Endothelial cell of umbilical vein (primary cell): ENCODE data around the gene ENG. TPM values are rescaled to one million over a fixed set of nuclear protein-coding genes. Genes with fewer than 3 reads are reported as not detected.

Source experiments
- BruUV-seq: library from RNA; stranded (reverse); fragments of 400-500 nt; replicated peaks from 2 replicates; lab custom pipeline; 2021; lab: Mats Ljungman, UMichigan
- CTCF ChIA-PET: fragments of 300-600, 350-600 bp; sonication (Branson Sonifier 250); formaldehyde crosslinking; loops from one replicate; lab custom pipeline; 2021; ENCODE audit warnings: antibody characterized with exemption, inconsistent platforms; lab: Charles Lee
- POLR2A ChIA-PET: fragments of 300-600, 350-600 bp; sonication (Branson Sonifier 250); formaldehyde crosslinking; loops from one replicate; lab custom pipeline; 2021; ENCODE audit warnings: antibody characterized with exemption, inconsistent platforms; lab: Charles Lee
- DNase-seq: peaks from one replicate; pipeline ENCODE4 v3.0.0-alpha.2; 2011; ENCODE audit warnings: low read depth, low spot score
- FAIRE-seq: peaks from 2 replicates; lab custom pipeline; 2011; peaks lifted over from hg19 to GRCh38; lab: Jason Lieb, UNC
- H2AFZ ChIP-seq: 2 replicates; pipeline ENCODE4 v1.6.0; 2012; ENCODE audit warnings: low read depth, low read length, control low read depth, inconsistent platforms
- H3K27ac ChIP-seq: 2 replicates; pipeline ENCODE4 v1.5.1; 2011; ENCODE audit warnings: low read depth, mild to moderate bottlenecking, control low read depth, low read length, moderate library complexity; ENCODE audit not compliant: insufficient read depth
- H3K27me3 ChIP-seq, 2 experiments: 2 replicates each; pipeline versions ENCODE4 v1.6.0 to v1.6.1; 2011; ENCODE audit warnings: low read length in 2 of 2, mixed read lengths in 1 of 2; ENCODE audit not compliant: control insufficient read depth in 2 of 2, insufficient read depth in 2 of 2
- H3K36me3 ChIP-seq, 2 experiments: 2 replicates in 1 of 2; 3 replicates in 1 of 2; pipeline ENCODE4 v1.5.1; 2011; ENCODE audit warnings: low read length in 2 of 2, mild to moderate bottlenecking in 1 of 2, moderate library complexity in 1 of 2; ENCODE audit not compliant: control insufficient read depth in 2 of 2, insufficient read depth in 2 of 2; ENCODE audit errors: extremely low read depth in 1 of 2
- H3K4me1 ChIP-seq: 3 replicates; pipeline ENCODE4 v1.5.1; 2011; ENCODE audit warnings: mild to moderate bottlenecking, low read length; ENCODE audit not compliant: control insufficient read depth, insufficient read depth; ENCODE audit errors: extremely low read depth
- H3K4me2 ChIP-seq: 2 replicates; pipeline ENCODE4 v1.6.1; 2011; ENCODE audit warnings: low read length, control low read depth, mixed read lengths; ENCODE audit not compliant: insufficient read depth
- H3K4me3 ChIP-seq, 3 experiments: fragments of 200-600 bp in 1 of 3; sonication (generic), shearing (Covaris generic) in 1 of 3; replicated peaks in 1 of 3; 2 replicates each; pipeline ENCODE4 v1.5.1; 2011 to 2016; ENCODE audit warnings: control low read depth in 3 of 3, low read length in 3 of 3, mild to moderate bottlenecking in 2 of 3, inconsistent platforms in 1 of 3, low read depth in 1 of 3, moderate library complexity in 1 of 3; ENCODE audit not compliant: insufficient read depth in 1 of 3
- H3K79me2 ChIP-seq: 2 replicates; pipeline ENCODE4 v1.6.0; 2012; ENCODE audit warnings: low read length, inconsistent platforms; ENCODE audit not compliant: control insufficient read depth, insufficient read depth
- H3K9ac ChIP-seq: replicated peaks from 2 replicates; pipeline ENCODE3; 2011; ENCODE audit warnings: low read length, control low read depth; ENCODE audit not compliant: insufficient read depth; ENCODE audit errors: extremely low read depth
- H3K9me1 ChIP-seq: replicated peaks from 3 replicates; pipeline ENCODE4 v1.6.0; 2011; ENCODE audit warnings: mild to moderate bottlenecking, low read length; ENCODE audit not compliant: control insufficient read depth, insufficient read depth; ENCODE audit errors: extremely low read depth
- H3K9me3 ChIP-seq: replicated peaks from 2 replicates; pipeline ENCODE4 v1.5.1; 2012; ENCODE audit warnings: low read length, inconsistent platforms; ENCODE audit not compliant: control insufficient read depth, insufficient read depth
- H4K20me1 ChIP-seq: replicated peaks from 2 replicates; pipeline ENCODE3; 2011; ENCODE audit warnings: mild to moderate bottlenecking, low read length; ENCODE audit not compliant: control insufficient read depth, insufficient read depth; ENCODE audit errors: extremely low read depth
- CTCF ChIP-seq, 2 donors: IDR thresholded peaks; 1 replicate in 1 of 2; 2 replicates in 1 of 2; pipeline ENCODE4 v1.5.1; 2011; ENCODE audit warnings: low read length in 2 of 2, mild to moderate bottlenecking in 2 of 2, moderate library complexity in 2 of 2, control low read depth in 1 of 2, inconsistent platforms in 1 of 2, low read depth in 1 of 2; ENCODE audit not compliant: insufficient read depth in 1 of 2; ENCODE audit errors: extremely low read depth in 1 of 2
- EZH2 ChIP-seq: IDR thresholded peaks from 2 replicates; pipeline ENCODE4 v1.6.1; 2012; ENCODE audit warnings: borderline replicate concordance, low read depth, mild to moderate bottlenecking, moderate library complexity, low read length, inconsistent platforms; ENCODE audit not compliant: severe bottlenecking
- FOS ChIP-seq: IDR thresholded peaks from 2 replicates; pipeline ENCODE4 v1.6.1; 2011; ENCODE audit warnings: mild to moderate bottlenecking, low read length, moderate library complexity, borderline replicate concordance; ENCODE audit not compliant: insufficient read depth
- GATA2 ChIP-seq: IDR thresholded peaks from 2 replicates; pipeline ENCODE4 v1.7.0; 2011; ENCODE audit warnings: low read depth, mild to moderate bottlenecking, moderate library complexity, mixed read lengths, low read length; ENCODE audit not compliant: insufficient read length, insufficient read depth
- JUN ChIP-seq: IDR thresholded peaks from 2 replicates; pipeline ENCODE4 v1.6.1; 2011; ENCODE audit warnings: borderline replicate concordance, low read depth; ENCODE audit not compliant: insufficient read length, insufficient read depth
- MAX ChIP-seq: IDR thresholded peaks from 2 replicates; pipeline ENCODE4 v1.6.1; 2011; ENCODE audit not compliant: insufficient read depth, insufficient read length
- MYC ChIP-seq: IDR thresholded peaks from one replicate; pipeline ENCODE4 v1.6.1; 2011; ENCODE audit warnings: mild to moderate bottlenecking, low read depth, low read length
- POLR2A ChIP-seq: IDR thresholded peaks from 2 replicates; pipeline ENCODE4 v1.6.1; 2012; ENCODE audit warnings: low read depth, mild to moderate bottlenecking, control low read depth, low read length
- POLR2AphosphoS5 ChIP-seq: IDR thresholded peaks from 2 replicates; pipeline ENCODE4 v1.6.1; 2012; ENCODE audit warnings: low read depth, mild to moderate bottlenecking, control low read depth, low read length, moderate library complexity; ENCODE audit not compliant: insufficient read depth
- dilution Hi-C: fragments of 300-500 bp; cut with MboI; formaldehyde crosslinking; loops from one replicate; pipeline ENCODE4 v1.15.0; 2019; ENCODE audit warnings: low sequenced_read_pairs; ENCODE audit not compliant: extremely low pct_ligation_motif_present
- intact Hi-C: fragments of 100-400 bp; cut with micrococcal nuclease; formaldehyde crosslinking; loops from one replicate; pipeline ENCODE4 v1.10.0; 2022
- polyA plus RNA-seq, 4 experiments: library from polyadenylated mRNA; depleted of rRNA in 3 of 4; stranded (reverse) in 3 of 4; unstranded in 1 of 4; fragments of >200 nt; gene quantifications; 2 replicates each; pipeline versions ENCODE4 v1.2.1 to v1.2.3, GENCODE V29; 2011 to 2012; ENCODE audit warnings: missing spikeins in 1 of 4
- total RNA-seq: library from RNA; stranded (reverse); gene quantifications from 2 replicates; pipeline ENCODE4 v1.2.3, GENCODE V29; 2021

The ENG gene
- total and polyA plus RNA-seq, 2 donors (not counting 3 experiments of a cell fraction or from before 2014, with no cell fraction given): 338 to 728 TPM

GRCh38 chr9:127860260-127860659 is 5.8 kb upstream of the ENG start:
- H3K36me3 ChIP-seq: no peaks in the 10 kb centered on the region
- no peak overlapping the region for H3K4me2 ChIP-seq
- ChIA-PET CTCF (interaction anchor here (2.7 kb wide), 1 partner anchor 9 kb away, joined by 11 read pairs; no protein-coding TSS in a partner anchor), POLR2A (no interaction called here)
- H3K9ac ChIP-seq: no peak overlapping the region
- H3K9me1 ChIP-seq: no peaks in the 10 kb centered on the region
- H3K27me3 ChIP-seq: no peaks in the 10 kb centered on the region
- no peak for TF ChIP-seq FOS
- TF ChIP-seq MAX: no peak
- no peak for TF ChIP-seq MYC
- TF ChIP-seq POLR2AphosphoS5: no peak
- no peak for TF ChIP-seq JUN
- TF ChIP-seq EZH2: no peak
- TF ChIP-seq CTCF (IDR thresholded peaks at IDR 0.05; ENCODE audit: extremely low read depth in 1 of 2, insufficient read depth in 1 of 2, low read depth in 1 of 2, low read length in 2 of 2): no peak
- TF ChIP-seq POLR2A: no peak
- TF ChIP-seq GATA2: no peak
- DNase-seq (no peak), FAIRE-seq (no peak)
- H2AFZ ChIP-seq: no peak overlapping the region
- H3K9me3 ChIP-seq: no peaks in the 10 kb centered on the region
- peaks cover 32% of the 10 kb centered on the region for H3K4me1 ChIP-seq
- dilution Hi-C loops: no loop called here
- H3K79me2 ChIP-seq: no peaks in the 10 kb centered on the region
- intact Hi-C loops: no loop called here
- no TSS peak for BruUV-seq
- H4K20me1 ChIP-seq: no peaks in the 10 kb centered on the region
- no peak overlapping the region for H3K27ac ChIP-seq
- H3K4me3 ChIP-seq: no peak overlapping the region
